B cell (primary cell): ENCODE data around the gene TMEM232. TPM values are rescaled to one million over a fixed set of nuclear protein-coding genes. Genes with fewer than 3 reads are reported as not detected.

Source experiments
- ATAC-seq: fragments of 200-7000 bp; cut with Tn5 transposase; one replicate; pipeline ENCODE4 v1.10.0; 2021; ENCODE audit warnings: low read depth, mild to moderate bottlenecking, moderate number of reproducible peaks, moderate library complexity
- CTCF ChIA-PET: fragments of 350-600 bp; sonication (Branson Sonifier 250); formaldehyde crosslinking; loops from one replicate; lab custom pipeline; 2021; ENCODE audit warnings: antibody characterized with exemption, inconsistent platforms; lab: Charles Lee
- POLR2A ChIA-PET: fragments of 350-600 bp; sonication (Branson Sonifier 250); formaldehyde crosslinking; loops from one replicate; lab custom pipeline; 2021; ENCODE audit warnings: antibody characterized with exemption; lab: Charles Lee
- DNase-seq: peaks from one replicate; pipeline ENCODE4 v3.0.0; 2013
- H2AFZ ChIP-seq: 2 replicates; pipeline ENCODE4 v1.6.1; 2012; ENCODE audit warnings: mild to moderate bottlenecking, low read depth, low read length; ENCODE audit not compliant: insufficient read depth, poor library complexity, severe bottlenecking
- H3K27ac ChIP-seq, 2 donors: 1 replicate in 1 of 2; 2 replicates in 1 of 2; pipeline ENCODE4 v1.5.1; 2012 to 2013; ENCODE audit warnings: low read length in 2 of 2, mild to moderate bottlenecking in 2 of 2, moderate library complexity in 1 of 2
- H3K27me3 ChIP-seq, 4 experiments: fragments of 200-600 bp in 1 of 4; sonication (generic) in 1 of 4; replicated peaks in 1 of 4; 1 replicate in 2 of 4; 2 replicates in 2 of 4; pipeline versions ENCODE4 v1.6.1 to v1.7.0; 2013 to 2016; ENCODE audit warnings: low read length in 3 of 4, mild to moderate bottlenecking in 2 of 4, mixed read lengths in 1 of 4, moderate library complexity in 1 of 4; ENCODE audit not compliant: insufficient read depth in 4 of 4, control insufficient read depth in 3 of 4; ENCODE audit errors: control extremely low read depth in 1 of 4
- H3K36me3 ChIP-seq, 2 experiments: replicated peaks in 1 of 2; 1 replicate in 1 of 2; 2 replicates in 1 of 2; pipeline versions ENCODE4 v1.6.1 to v1.7.1; 2013; ENCODE audit warnings: low read length in 1 of 2; ENCODE audit not compliant: insufficient read depth in 2 of 2, control insufficient read depth in 1 of 2; ENCODE audit errors: control extremely low read depth in 1 of 2, extremely low read depth in 1 of 2
- H3K4me1 ChIP-seq, 2 donors: fragments of 200-600 bp in 1 of 2; sonication (generic) in 1 of 2; 1 replicate in 1 of 2; 2 replicates in 1 of 2; pipeline versions ENCODE4 v1.5.1 to v1.6.1; 2013 to 2017; ENCODE audit warnings: low read length in 2 of 2; ENCODE audit not compliant: control insufficient read depth in 2 of 2, insufficient read depth in 2 of 2
- H3K4me2 ChIP-seq: replicated peaks from 2 replicates; pipeline ENCODE3; 2012; ENCODE audit warnings: mild to moderate bottlenecking, low read depth, low read length; ENCODE audit not compliant: poor library complexity, severe bottlenecking
- H3K4me3 ChIP-seq, 5 experiments: fragments of 200-600 bp in 1 of 5; sonication (generic) in 1 of 5; 1 replicate in 3 of 5; 2 replicates in 2 of 5; pipeline versions ENCODE4 v1.5.1 to v1.7.0; 2011 to 2016; ENCODE audit warnings: low read length in 4 of 5, mild to moderate bottlenecking in 4 of 5, low read depth in 2 of 5, control low read depth in 1 of 5, moderate library complexity in 1 of 5; ENCODE audit not compliant: insufficient read depth in 1 of 5; ENCODE audit errors: control extremely low read depth in 1 of 5, extremely low read depth in 1 of 5
- H3K79me2 ChIP-seq: fragments of 200-600 bp; sonication (generic); one replicate; pipeline ENCODE4 v1.6.0; 2016; ENCODE audit warnings: low read length; ENCODE audit not compliant: control insufficient read depth, insufficient read depth
- H3K9ac ChIP-seq: fragments of 200-600 bp; sonication (generic); 2 replicates; pipeline ENCODE4 v1.6.1; 2017; ENCODE audit warnings: mild to moderate bottlenecking, low read length, moderate library complexity
- H3K9me3 ChIP-seq, 3 donors: one replicate each; pipeline versions ENCODE4 v1.6.1 to v1.7.1; 2013; ENCODE audit warnings: low read length in 2 of 3; ENCODE audit not compliant: control insufficient read depth in 2 of 3, insufficient read depth in 1 of 3; ENCODE audit errors: control extremely low read depth in 1 of 3
- H4K20me1 ChIP-seq: 2 replicates; pipeline ENCODE4 v1.6.0; 2012; ENCODE audit warnings: mild to moderate bottlenecking, low read length; ENCODE audit not compliant: insufficient read depth, control insufficient read depth, poor library complexity, severe bottlenecking
- H3K27ac Mint-ChIP-seq: one replicate; pipeline ENCODE4 v1.8.0; 2021; ENCODE audit warnings: mixed read lengths
- H3K27me3 Mint-ChIP-seq: one replicate; pipeline ENCODE4 v1.8.0; 2021; ENCODE audit warnings: mixed read lengths
- H3K4me1 Mint-ChIP-seq: one replicate; pipeline ENCODE4 v1.8.0; 2021; ENCODE audit warnings: mixed read lengths
- H3K4me3 Mint-ChIP-seq: one replicate; pipeline ENCODE4 v1.8.0; 2021; ENCODE audit warnings: mixed read lengths
- H3K9me3 Mint-ChIP-seq: one replicate; pipeline ENCODE4 v1.8.0; 2022; ENCODE audit warnings: mixed read lengths; ENCODE audit not compliant: insufficient read depth
- EZH2 ChIP-seq: IDR thresholded peaks from 2 replicates; pipeline ENCODE4 v1.6.1; 2012; ENCODE audit warnings: borderline replicate concordance, low read depth, mild to moderate bottlenecking, moderate library complexity, low read length; ENCODE audit not compliant: insufficient read depth, poor library complexity, severe bottlenecking
- WGBS: methylation state at CpG from one replicate; pipeline ENCODE4 v1.1.5; 2013; ENCODE audit warnings: missing lambda C conversion rate; ENCODE audit not compliant: insufficient coverage; 5-methylcytosine and 5-hydroxymethylcytosine counted together
- intact Hi-C: fragments of 100-400 bp; cut with micrococcal nuclease; formaldehyde crosslinking; loops from one replicate; pipeline ENCODE4 v1.10.0; 2022
- polyA plus RNA-seq: library from polyadenylated mRNA; depleted of rRNA; stranded (reverse); fragments of >200 nt; gene quantifications from 2 replicates; pipeline ENCODE4 v1.2.3, GENCODE V29; 2012
- total RNA-seq, 2 donors: library from RNA; stranded (reverse); fragments of 120-200 nt in 1 of 2; gene quantifications; 1 replicate in 1 of 2; 2 replicates in 1 of 2; pipeline versions ENCODE4 v1.2.3 to v1.2.4, GENCODE V29; 2013 to 2022
- TF ChIP-seq, protein P1 (sequence below): fragments of 200-600 bp; IDR thresholded peaks from one replicate; pipeline ENCODE4 v1.8.0; 2022; ENCODE audit warnings: antibody characterized with exemption, mild to moderate bottlenecking

TMEM232 gene
- total and polyA plus RNA-seq, 2 donors (not counting 1 experiment from before 2014, with no cell fraction given) = 0.49 to 2.9 TPM

DNA sequence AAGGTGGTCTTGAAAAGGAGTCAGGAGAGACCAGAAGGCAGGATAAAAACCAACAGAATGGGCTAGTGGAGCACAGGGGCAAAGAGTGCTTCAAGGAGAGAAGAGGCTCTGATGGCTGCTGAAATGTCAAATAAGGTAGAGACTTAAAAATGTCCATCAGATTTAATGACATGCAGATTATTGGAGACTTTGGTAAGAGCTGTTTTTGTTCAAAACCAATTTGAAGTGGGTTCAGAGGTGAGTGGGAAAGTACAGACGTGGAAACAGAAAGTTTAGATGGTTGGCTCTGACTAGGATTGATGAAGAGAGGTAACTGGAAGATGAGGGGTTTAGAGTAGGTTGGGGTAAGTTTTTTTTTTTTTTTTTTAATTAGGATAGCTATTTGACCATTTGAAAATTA, 26.5 kb upstream of the TMEM232 start:
- Mint-ChIP-seq H3K9me3 (no peaks in the 10 kb centered on the region), H3K27ac (peak overlapping the region; percentile 7), H3K27me3 (no peaks in the 10 kb centered on the region), H3K4me1 (peaks cover 20% of the 10 kb centered on the region), H3K4me3 (no peak overlapping the region)
- ChIA-PET CTCF (no interaction called here), POLR2A (no interaction called here)
- TF ChIP-seq EZH2 = no peak
- TF ChIP-seq, protein P1, sequence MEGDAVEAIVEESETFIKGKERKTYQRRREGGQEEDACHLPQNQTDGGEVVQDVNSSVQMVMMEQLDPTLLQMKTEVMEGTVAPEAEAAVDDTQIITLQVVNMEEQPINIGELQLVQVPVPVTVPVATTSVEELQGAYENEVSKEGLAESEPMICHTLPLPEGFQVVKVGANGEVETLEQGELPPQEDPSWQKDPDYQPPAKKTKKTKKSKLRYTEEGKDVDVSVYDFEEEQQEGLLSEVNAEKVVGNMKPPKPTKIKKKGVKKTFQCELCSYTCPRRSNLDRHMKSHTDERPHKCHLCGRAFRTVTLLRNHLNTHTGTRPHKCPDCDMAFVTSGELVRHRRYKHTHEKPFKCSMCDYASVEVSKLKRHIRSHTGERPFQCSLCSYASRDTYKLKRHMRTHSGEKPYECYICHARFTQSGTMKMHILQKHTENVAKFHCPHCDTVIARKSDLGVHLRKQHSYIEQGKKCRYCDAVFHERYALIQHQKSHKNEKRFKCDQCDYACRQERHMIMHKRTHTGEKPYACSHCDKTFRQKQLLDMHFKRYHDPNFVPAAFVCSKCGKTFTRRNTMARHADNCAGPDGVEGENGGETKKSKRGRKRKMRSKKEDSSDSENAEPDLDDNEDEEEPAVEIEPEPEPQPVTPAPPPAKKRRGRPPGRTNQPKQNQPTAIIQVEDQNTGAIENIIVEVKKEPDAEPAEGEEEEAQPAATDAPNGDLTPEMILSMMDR = no peak
- peak overlapping the region in 1 of 2 donors; percentile 62 for H3K27ac ChIP-seq
- H3K4me1 ChIP-seq = peaks cover 0 to 7% of the 10 kb centered on the region in 2 donors
- ATAC-seq = no peak
- H3K9ac ChIP-seq = no peak overlapping the region
- H3K79me2 ChIP-seq = peaks cover 4% of the 10 kb centered on the region
- H3K4me2 ChIP-seq = no peak overlapping the region
- no peak overlapping the region for H3K4me3 ChIP-seq
- H2AFZ ChIP-seq = no peak overlapping the region
- no peaks in the 10 kb centered on the region for H4K20me1 ChIP-seq
- intact Hi-C loops = no loop called here
- peaks cover 14 to 46% of the 10 kb centered on the region in 2 experiments for H3K36me3 ChIP-seq
- no peak for DNase-seq
- 63% methylated on average over 1 of the region's 1 CpG for WGBS
- no peaks in the 10 kb centered on the region for H3K27me3 ChIP-seq
- H3K9me3 ChIP-seq = no peaks in the 10 kb centered on the region

DNA sequence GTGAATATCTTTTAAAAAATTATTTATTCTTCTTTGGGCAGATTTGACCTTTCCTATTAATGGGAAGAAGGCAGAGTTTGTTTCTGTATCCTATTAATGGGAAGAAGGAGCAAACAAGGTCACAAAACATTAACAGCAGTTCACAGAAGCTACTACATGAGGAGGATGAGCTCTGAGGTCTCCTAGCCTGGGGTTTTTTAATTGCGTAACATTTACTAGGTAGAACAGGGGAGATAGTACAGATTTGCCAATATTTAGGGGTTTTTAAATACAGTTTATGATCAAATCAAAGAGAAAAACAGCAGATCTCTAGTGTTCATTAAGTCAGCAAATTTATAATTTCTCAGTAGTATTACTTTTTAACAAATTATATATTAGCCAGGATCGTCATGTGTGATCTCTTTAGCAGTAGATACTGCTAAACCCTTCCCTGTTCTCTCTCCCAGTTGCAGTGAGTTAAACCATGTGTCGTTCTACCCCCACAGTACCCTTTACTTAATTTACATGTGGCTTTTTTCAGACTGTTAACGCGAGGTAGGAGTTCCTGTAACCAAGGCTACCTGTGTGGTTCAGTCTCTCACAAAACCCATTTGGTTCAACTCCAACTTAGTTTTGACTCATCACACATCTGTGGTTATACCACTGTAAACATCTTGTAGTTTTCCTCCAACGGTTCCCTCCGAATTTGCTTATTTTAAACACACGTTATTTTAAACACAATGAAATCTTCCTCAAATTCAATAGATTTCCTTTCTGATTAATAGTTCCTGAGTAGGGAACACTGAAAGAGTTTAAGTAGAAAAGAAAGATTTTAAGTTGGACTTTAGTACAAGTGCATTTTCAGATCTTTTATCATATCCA, 25.7 kb upstream of the TMEM232 start:
- Mint-ChIP-seq H3K4me3 (peak overlapping the region; percentile 11), H3K4me1 (peaks cover 20% of the 10 kb centered on the region), H3K27ac (peak overlapping the region; percentile 28), H3K27me3 (no peaks in the 10 kb centered on the region), H3K9me3 (no peaks in the 10 kb centered on the region)
- Histone ChIP-seq H3K9ac (no peak overlapping the region), H4K20me1 (no peaks in the 10 kb centered on the region), H3K4me2 (peak overlapping the region; percentile 9), H3K79me2 (peaks cover 4% of the 10 kb centered on the region), H3K27ac (peak overlapping the region in 1 of 2 donors; percentile 62), H2AFZ (no peak overlapping the region), H3K9me3 (no peaks in the 10 kb centered on the region), H3K4me1 (peaks cover 0 to 7% of the 10 kb centered on the region in 2 donors), H3K27me3 (no peaks in the 10 kb centered on the region), H3K4me3 (no peak overlapping the region), H3K36me3 (peaks cover 16 to 45% of the 10 kb centered on the region in 2 experiments)
- DNase-seq (peak; percentile 47), ATAC-seq (peak; percentile 81)
- intact Hi-C loops = no loop called here
- ChIA-PET CTCF (no interaction called here), POLR2A (no interaction called here)
- no peak for TF ChIP-seq EZH2
- TF ChIP-seq, protein P1 = no peak
- WGBS = 31% methylated on average over 5 of the region's 8 CpGs
